GM18861 (cell line): ENCODE measurements around the gene BEST3.

Experiments used
- ATAC-seq: cut with Tn5 transposase; IDR thresholded peaks from one replicate; pipeline ENCODE4 v1.9.1; 2021; ENCODE audit not compliant: unreplicated experiment

Gene BEST3

DNA sequence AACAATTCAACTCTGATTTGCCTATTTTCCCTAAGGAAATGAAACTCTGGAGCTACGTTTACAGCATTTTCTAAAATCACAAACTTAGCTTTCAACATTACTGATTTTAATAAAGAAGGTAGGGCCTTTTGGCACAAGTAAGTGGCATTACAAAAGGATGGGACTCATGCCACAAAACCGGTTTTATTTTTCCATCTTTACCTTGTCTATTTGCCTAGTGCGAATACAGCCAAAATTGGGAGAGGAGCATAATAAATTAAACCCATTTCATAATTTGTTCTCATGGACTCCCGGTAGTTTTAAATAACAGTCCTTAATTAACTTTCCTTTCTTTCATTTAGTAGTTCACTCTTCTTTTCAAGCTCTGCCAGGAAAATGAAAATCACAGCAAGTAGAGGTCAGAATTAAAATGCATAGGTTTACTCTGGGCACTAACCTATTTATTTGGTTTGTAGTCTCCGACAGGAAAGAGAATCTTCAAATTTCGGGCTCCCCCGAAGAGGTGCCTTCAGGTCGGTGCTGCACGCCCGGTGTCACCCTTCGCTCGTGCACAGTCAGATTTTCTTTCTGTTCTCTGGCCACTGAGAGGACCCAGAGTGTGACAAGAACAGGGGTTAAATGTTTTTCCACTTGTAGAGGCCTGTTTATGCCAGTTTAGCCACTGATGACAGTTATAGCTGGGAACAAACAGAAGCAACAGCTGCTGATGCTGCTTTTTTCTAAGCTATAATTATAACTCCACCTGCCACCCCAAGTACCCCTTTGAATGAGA is at the start of gene BEST3:
Gene BEST3, minus strand, starts transcription at position 535 of the 772 bp plus-strand sequence. CDS start 1,505 bp downstream, outside the sequence.
- ATAC-seq = no peak

DNA sequence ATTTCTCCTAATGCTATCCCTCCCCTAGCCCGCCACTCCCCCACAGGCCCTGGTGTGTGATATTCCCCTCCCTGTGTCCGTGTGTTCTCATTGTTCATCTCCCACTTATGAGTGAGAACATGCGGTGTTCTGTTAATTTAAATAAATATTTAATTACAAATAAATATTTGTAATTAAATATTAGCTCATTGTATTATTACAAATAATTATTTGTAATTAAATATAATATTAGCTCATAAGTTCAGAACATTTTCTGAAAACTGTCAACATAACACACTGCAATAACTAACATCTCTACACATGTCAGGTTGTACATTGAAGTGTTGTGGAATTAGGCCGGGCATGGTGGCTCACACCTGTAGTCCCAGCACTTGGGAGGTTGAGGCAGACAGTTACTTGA is 45.0 kb upstream of the BEST3 start:
- no peak for ATAC-seq

DNA sequence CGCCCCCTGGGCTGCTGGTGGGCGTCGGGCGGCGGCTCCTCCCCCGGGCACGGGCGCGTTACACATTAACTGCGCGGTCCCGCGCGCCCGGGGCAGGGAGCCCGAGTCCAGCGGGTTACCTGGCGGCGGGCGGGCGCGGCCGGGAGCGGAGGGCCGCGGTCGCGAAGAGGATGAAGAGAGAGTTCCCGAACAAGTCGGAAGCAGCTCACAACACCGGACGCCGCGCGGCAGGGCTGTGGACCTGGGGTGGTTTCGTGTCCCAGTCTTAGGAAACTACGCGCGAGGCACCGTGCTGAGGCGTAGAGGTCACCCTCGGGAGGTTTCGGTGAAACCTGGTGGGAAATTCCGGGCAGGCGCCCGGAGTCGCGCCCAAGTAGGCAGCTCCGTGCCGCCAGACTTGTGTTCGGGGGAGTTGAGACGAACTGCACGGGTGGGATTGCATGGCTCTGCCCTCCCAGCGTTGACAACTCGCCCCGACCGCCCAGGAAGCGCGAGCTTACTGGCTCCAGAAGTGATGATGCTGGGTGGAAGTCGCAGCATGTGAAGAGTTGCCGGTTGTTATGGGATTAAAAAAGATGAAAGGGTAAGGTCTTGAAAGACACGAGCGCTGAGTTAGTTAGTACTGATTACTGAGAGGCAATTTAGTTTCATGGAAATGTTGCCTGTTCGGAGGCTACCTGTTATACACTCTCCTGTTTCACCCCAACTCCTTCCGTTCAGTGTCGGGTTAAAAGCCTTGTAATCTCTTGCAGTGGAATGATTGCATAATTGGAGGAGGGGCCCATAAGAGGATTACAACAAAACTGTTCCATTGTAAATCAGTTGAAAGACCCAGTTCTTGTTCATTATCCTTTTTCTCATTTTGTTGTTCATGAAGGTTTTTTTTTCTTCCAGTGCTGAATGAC is 40.4 kb upstream of the BEST3 start:
- ATAC-seq = peak; percentile 32

DNA sequence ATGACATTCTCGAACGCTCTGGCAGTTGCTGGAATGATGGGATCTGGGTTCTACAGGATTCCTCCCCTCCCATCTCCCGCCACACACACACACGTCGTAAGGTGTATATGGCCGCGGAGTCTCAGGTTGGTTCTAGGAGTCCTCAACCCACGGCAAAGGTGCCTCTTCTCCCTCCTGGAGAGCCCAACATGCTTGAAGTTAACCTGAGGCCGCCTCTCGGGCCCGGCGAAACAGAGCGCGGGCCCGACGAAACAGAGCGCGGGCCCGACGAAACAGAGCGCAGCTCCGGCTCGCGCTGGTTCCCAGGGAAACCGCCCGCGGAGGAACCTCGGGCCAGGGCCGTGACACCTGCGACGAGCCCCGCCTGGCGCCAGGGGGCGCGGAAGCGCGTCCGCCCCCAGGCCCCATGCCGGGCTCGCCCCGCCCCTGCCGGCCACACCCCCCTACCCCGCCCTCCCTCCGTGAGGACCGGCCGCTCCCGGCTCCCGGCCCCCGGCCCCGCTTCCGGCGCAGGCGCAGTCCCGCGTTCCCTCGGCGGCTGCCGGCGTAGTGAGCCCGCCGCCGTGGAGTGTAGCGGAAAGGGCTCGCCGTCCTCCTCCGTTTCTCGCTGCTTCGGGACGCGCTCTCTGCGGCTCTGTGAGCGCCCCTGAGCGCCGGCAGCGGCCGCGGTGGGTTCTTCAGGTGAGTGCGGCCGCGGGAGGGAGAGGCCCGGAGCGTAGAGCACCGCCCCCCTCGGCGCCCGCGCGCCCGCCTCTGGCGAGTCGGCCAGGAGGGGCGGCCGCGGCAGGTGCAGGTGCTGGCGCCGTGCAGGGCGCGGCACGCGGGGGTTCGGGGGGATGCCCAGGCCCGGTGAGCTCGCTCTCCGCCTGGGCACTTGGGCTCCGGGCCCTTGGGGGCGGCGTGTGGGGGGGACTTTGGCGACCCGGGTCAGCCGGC is 39.5 kb upstream of the BEST3 start, which contains the start of gene RAB3IP:
Gene RAB3IP, plus strand, starts transcription at position 510 of the 936 bp plus-strand sequence. CDS start 16,549 bp downstream, outside the sequence.
- peak; percentile 78 for ATAC-seq

DNA sequence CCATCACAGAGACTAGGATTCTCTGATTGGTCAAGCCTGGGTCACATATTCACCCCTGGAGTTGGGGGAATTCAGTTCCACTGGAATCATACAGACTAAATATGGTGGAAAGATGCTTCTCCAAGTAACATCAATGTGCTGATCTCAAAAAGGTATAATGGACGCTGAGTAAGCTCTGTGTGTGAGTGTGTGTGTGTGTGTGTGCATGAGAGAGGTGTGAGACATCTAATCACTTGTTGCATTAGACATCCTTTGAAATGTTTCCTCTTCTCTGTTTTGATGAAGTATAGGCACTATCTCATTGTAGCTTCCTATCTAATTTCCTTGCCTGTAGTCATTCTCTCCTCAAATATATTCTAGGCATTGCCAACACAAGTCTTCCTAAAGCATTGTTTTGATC is 34.5 kb upstream of the BEST3 start:
- no peak for ATAC-seq

DNA sequence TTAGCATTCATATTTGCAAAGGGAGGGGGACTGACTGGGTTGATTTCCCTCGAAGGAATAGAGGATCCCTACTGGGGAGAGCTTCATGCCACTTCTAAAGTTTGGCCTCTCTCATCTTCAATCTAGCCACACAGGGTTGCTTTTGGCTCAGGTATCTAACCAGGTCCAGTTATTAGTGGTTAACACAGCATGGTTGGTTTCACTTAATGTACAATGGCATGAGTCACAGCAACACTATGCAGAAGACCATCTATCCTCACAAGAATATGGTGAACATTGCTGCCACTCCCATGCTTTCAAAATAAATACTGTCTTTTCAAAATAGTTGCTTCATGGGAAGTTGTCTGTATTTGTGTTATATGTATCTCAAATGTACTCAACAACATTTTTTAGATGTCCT is 33.0 kb upstream of the BEST3 start:
- ATAC-seq = no peak

DNA sequence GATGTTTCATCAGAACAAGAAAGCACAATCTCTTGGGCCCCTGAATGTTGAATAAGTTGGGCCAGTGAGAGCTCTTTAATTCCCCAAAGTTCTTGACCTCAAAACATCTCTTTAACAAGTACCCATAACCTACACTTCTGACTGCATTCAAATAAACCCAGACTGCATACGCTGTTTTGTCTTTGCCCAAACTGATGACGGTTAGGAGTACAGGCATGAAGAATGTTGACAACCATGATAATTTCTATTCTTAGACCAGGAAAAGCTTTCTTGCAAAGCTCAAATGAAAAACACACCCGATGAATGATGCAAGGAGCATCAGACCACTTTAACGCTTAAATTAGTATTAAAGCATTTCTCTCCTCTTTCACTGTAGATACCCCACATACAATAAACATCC is 27.8 kb upstream of the BEST3 start:
- no peak for ATAC-seq

DNA sequence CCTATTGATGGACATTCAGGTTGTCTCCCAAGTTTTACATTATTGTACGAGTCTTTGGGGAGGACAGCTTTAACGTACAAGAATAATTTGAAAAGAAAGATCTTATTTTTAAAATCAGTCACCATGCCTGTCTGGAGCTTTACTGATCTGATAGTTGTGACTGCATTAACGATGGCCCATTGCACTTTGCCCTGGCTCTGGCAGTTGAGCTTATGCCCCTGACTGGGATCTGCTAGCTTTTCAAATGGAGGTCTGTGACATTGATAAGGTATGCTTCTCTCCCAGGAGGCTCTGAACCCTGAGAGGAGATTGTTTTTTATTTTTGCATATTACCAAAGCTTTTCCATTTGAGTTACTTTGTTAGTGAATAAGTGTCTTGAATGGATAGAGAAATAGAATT is 21.6 kb upstream of the BEST3 start:
- ATAC-seq = no peak

DNA sequence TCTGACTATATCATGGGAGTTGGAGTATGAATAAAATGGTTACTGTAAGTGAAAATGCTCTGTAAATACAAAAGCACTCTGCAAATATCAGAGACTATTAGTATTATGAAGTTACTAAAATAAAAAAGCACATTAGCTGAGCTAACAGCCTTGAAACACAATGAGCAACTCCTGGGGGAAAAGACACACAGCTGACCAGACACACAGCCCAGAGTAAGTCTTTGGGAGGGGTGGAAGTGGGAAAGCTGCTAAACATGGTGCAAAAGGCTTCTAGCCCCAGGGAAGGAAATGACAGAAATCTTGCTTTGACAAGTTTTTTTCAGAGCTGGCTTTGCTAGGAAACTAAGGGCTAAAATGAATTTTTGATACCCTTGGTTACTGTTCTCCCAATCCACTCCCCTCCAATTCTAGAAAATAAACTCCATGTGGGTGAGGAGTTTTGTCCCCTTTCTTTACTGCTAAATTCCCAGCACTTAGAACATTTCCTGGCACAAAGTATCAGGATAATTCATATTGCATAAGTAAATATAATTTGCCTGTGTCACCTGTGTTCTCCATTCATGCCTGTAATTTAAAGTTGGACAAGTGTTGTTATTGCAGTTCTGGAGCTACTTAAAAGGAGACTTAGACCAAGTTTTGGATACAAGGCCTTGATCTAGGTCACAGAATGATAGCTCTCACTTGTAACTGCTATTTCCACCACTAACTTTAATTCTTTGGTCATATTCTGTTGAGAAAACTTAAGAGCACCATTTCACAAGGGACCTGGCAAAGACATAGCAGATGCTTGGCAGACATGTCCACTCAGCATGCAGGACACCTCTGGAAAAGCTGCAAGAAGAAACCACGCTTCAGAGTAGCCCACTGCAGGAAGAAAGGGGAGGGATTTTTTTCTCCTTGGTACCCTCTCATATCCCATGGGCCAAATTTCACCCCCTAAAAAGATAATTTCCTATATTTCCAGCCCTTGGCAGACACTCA is 20.5 kb upstream of the BEST3 start:
- ATAC-seq = no peak

DNA sequence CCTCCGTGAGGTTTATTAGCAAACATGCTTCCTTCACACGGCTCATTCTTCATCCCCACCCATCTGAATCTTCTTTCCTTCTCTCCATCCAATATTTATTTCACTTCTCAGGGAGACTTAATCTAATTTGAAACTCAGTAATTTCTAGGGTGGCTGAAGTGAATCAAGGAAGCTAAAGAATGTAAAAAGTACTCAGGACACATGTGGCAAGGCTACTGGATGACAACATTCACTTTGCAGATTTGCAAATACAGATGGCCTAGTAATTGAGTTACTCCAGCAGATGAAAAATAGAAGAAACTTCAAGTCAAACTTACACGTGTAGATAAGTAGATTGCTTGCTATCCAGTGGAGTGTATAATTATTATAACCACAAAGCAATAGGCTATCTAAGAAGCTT is 15.4 kb upstream of the BEST3 start:
- no peak for ATAC-seq

DNA sequence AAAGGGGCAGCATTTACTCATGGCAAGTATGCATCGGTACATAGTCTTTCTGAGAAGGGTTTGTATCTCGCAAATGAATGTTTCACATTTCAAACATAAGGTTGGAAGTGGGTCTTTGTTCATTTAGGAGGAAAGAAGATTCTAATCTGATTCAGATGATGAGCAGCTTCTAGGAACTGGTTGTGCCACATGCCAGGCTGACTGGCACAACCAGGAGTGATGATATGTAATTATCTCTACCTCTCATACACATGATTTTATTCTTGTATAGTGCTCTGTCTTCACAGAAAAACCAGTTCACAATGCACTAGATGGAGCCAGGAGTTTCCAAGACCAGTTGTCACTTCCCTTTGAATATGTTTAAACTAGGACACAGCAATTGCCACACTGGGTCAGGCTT is 13.7 kb upstream of the BEST3 start:
- no peak for ATAC-seq

DNA sequence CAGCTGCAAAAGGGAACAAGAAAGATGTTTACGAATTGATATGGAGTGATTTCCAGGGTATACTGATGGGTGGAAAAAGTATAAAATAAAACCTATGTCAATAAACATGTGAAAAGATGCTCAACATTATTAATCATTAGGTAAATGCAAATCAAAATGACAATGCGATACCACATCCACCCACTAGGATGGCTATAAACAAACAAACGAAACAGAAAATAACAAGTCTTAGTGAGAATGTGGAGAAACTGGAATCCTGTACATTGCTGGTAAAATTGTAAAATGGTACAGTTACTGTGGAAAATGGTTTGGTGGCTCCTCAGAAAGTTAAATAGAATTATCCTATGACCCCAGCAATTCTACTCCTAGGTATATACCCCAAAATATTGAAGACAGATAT is 9.5 kb upstream of the BEST3 start:
- ATAC-seq = no peak

DNA sequence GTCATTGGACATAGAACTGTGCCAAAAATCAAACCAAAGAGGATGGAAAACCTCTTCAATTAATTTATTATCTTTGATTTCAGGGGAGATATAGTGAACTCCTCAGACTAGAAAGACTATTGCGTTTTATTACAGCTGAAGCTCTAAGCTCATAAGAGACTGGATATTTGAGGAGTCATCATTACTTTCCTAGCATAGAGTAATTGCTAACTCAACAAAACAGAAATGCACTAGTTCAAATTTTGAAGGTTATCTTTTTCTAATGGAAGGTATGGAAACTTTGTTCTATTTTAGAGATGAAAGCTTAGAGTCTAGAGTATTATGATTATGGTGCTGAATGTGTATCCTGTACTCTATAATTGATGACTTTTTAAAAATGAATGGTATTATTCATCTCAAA is 5.3 kb upstream of the BEST3 start:
- ATAC-seq = no peak

DNA sequence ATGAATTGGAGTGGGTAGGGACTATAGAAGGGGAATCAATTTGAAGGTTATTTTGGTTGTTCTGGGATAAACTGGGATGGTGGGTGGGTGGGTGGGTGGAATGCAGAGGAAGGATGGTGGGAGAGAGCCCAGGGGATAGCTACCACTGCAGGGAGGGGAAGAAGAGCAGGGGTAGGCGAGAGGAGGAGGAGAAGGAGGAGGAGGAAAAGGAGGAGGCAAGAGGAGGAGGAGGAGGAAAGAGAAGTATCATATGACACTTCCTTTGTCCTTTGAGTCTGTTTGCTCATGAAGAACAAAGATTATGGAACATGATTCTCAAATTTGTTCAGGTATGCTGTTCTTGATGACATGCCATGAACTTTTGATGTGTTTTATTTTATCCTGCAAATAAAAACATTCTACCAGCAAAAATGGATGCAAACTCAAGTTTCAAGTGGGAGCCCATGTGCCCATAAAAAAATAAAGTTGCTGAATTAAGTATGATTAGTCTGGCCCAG is 4.1 kb upstream of the BEST3 start:
- ATAC-seq = no peak

DNA sequence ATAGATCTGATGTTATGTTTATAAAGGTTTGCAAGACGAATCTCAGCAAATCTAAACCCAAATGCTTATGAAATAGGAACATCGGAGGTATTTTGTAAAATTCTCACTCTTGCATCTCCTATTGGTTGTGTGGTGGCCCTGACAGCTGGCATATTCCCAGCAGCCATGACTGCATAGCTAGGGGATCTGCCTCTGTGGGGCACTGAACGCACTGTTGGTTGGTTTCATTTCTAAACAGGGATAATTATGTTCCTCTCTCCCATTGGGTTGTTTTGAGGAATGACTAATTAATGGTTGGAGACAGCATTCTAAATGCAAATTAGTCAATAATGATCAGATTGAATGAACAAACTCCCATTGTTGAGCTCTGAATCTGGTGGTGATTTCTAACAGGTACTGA is 2.7 kb upstream of the BEST3 start:
- no peak for ATAC-seq

DNA sequence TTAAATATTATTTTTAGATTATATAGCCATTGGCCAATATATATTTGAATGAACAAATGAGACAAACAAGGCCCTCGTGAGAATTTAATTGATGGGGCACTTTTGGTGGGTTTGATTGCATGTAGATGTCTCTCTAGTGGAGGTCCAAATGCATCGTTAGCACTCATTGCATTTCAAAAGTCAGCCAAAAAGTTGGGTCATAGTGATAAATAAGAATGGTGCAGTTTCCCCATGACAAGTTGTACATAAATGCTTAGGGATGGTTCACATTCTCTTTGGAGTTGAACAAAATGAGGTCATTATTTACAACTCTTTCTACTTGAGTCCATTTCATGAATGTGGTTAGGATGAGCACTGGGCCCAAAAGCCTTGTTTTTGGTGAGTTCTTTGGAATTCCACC is 1.0 kb downstream of the BEST3 start:
- no peak for ATAC-seq

DNA sequence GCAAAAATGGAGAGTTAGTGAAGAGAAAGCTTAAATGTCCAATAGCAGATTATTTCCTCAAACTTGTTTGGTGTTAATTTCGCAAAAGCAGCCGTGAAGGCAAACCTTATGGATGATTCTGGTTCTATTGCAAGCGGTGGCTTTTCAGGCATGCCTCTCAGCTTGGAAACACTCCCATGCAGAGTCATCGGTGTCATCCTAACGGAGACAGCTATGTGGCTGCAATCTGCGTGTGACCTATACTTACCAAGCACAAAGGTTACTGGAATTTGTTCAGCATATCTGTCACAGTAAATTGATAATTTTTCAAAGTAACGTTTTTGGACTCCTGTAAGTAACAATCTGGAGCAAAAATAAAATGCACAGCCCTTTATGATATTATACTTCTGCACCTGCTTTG is 5.0 kb downstream of the BEST3 start:
- ATAC-seq = no peak

DNA sequence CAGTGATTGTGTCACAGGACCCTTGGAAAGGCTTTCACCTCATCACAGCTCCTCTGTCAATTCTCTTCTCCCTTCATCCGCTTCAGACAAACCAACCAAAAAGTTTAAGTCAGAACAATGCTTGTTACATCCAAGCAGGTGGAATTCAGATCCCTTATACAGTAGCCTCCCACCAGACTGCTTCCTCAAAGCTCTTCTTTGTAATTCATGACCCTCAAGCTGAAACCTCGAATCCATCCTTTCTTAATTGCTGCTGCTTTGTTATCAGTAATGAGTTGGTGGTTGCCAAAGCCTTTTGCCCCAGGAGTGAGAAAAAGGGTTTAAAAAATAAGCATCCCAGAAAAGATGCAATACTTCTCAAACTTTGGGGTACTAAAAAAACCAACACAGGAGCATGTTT is 9.5 kb downstream of the BEST3 start:
- no peak for ATAC-seq
